Keratinocyte (primary cell): ENCODE data around the gene DOCK1.

Experiments
- CTCF ChIP-seq, 3 experiments: IDR thresholded peaks in 1 of 3; conservative IDR thresholded peaks in 1 of 3; optimal IDR thresholded peaks in 1 of 3; 2 replicates in 2 of 3; 3 replicates in 1 of 3; pipeline versions ENCODE3 to v1.5.1; 2011; ENCODE audit warnings: low read length in 3 of 3, mild to moderate bottlenecking in 3 of 3, moderate library complexity in 2 of 3, control low read depth in 1 of 3, inconsistent platforms in 1 of 3; ENCODE audit not compliant: insufficient read depth in 2 of 3; ENCODE audit errors: extremely low read depth in 1 of 3
- EZH2 ChIP-seq: IDR thresholded peaks from one replicate; pipeline ENCODE4 v1.6.1; 2012; ENCODE audit warnings: inconsistent platforms, mild to moderate bottlenecking, low read length, moderate library complexity

GRCh38 chr10:127227663-127228062, 322.4 kb downstream of the DOCK1 start:
- TF ChIP-seq CTCF (optimal IDR thresholded peaks at IDR 0.05 in 1 of 3, IDR thresholded peaks at IDR 0.05 in 1 of 3, conservative IDR thresholded peaks at IDR 0.05 in 1 of 3; ENCODE audit: extremely low read depth in 1 of 3, insufficient read depth in 2 of 3, low read length in 3 of 3) (no peak), EZH2 (no peak)
